H9 (cell line): Measurements from ENCODE around the gene ZNF418. TPM values are rescaled to one million over a fixed set of nuclear protein-coding genes. Genes with fewer than 3 reads are reported as not detected.

ENCODE experiments used
- DNase-seq: peaks from one replicate; pipeline ENCODE4 v3.0.0-alpha.2; 2017
- H2AFZ ChIP-seq: one replicate; pipeline ENCODE4 v1.6.1; 2013; ENCODE audit warnings: mild to moderate bottlenecking, low read length, control low read depth, moderate library complexity
- H2AK5ac ChIP-seq: 2 replicates; pipeline ENCODE4 v1.6.1; 2013; ENCODE audit warnings: low read length, control low read depth, mixed read lengths; ENCODE audit not compliant: insufficient read length
- H2BK120ac ChIP-seq: one replicate; pipeline ENCODE4 v1.6.1; 2013; ENCODE audit warnings: low read depth, mild to moderate bottlenecking, low read length, control low read depth, inconsistent platforms; ENCODE audit not compliant: poor library complexity, severe bottlenecking
- H2BK12ac ChIP-seq: 2 replicates; pipeline ENCODE4 v1.6.1; 2013; ENCODE audit warnings: low read length, control low read depth, mixed read lengths, low read depth; ENCODE audit not compliant: insufficient read length
- H2BK15ac ChIP-seq: 2 replicates; pipeline ENCODE4 v1.6.1; 2013; ENCODE audit warnings: low read depth, low read length, control low read depth
- H2BK20ac ChIP-seq: one replicate; pipeline ENCODE4 v1.6.1; 2013; ENCODE audit warnings: low read depth, mild to moderate bottlenecking, low read length, control low read depth, inconsistent platforms; ENCODE audit not compliant: poor library complexity, severe bottlenecking
- H2BK5ac ChIP-seq: 2 replicates; pipeline ENCODE4 v1.6.1; 2013; ENCODE audit warnings: low read length, control low read depth, mixed read lengths; ENCODE audit not compliant: insufficient read length
- H3K14ac ChIP-seq: 2 replicates; pipeline ENCODE4 v1.6.1; 2013; ENCODE audit warnings: low read length, control low read depth; ENCODE audit not compliant: insufficient read depth
- H3K18ac ChIP-seq: 2 replicates; pipeline ENCODE4 v1.6.1; 2013; ENCODE audit warnings: low read depth, mild to moderate bottlenecking, mixed read lengths, low read length, control low read depth; ENCODE audit not compliant: insufficient read length
- H3K23ac ChIP-seq: 2 replicates; pipeline ENCODE4 v1.6.1; 2013; ENCODE audit warnings: low read length, control low read depth, mixed read lengths, low read depth; ENCODE audit not compliant: insufficient read length
- H3K23me2 ChIP-seq: 2 replicates; pipeline ENCODE4 v1.6.1; 2013; ENCODE audit warnings: low read depth, mild to moderate bottlenecking, mixed read lengths, low read length, control low read depth; ENCODE audit not compliant: insufficient read length, poor library complexity, severe bottlenecking
- H3K27ac ChIP-seq: 2 replicates; pipeline ENCODE4 v1.5.1; 2013; ENCODE audit warnings: low read length, control low read depth, mixed read lengths, low read depth; ENCODE audit not compliant: insufficient read length
- H3K27me3 ChIP-seq: 2 replicates; pipeline ENCODE4 v1.6.1; 2013; ENCODE audit warnings: low read length, control low read depth, inconsistent platforms; ENCODE audit not compliant: insufficient read depth
- H3K4ac ChIP-seq: 2 replicates; pipeline ENCODE4 v1.6.1; 2013; ENCODE audit warnings: low read depth, mild to moderate bottlenecking, control low read depth, inconsistent platforms, low read length, moderate library complexity
- H3K4me1 ChIP-seq: 2 replicates; pipeline ENCODE4 v1.6.1; 2013; ENCODE audit warnings: low read length, control low read depth, inconsistent platforms; ENCODE audit not compliant: insufficient read depth
- H3K4me2 ChIP-seq: 2 replicates; pipeline ENCODE4 v1.6.1; 2013; ENCODE audit warnings: low read length, control low read depth, mixed read lengths; ENCODE audit not compliant: insufficient read length, insufficient read depth
- H3K56ac ChIP-seq: 2 replicates; pipeline ENCODE4 v1.6.1; 2013; ENCODE audit warnings: low read depth, mild to moderate bottlenecking, mixed read lengths, low read length, control low read depth; ENCODE audit not compliant: insufficient read length
- H3K79me1 ChIP-seq: 2 replicates; pipeline ENCODE4 v1.6.1; 2013; ENCODE audit warnings: low read depth, mild to moderate bottlenecking, moderate library complexity, low read length, control low read depth, inconsistent platforms; ENCODE audit not compliant: insufficient read depth, poor library complexity, severe bottlenecking
- H3K79me2 ChIP-seq: 2 replicates; pipeline ENCODE4 v1.6.1; 2013; ENCODE audit warnings: low read length, control low read depth, inconsistent platforms; ENCODE audit not compliant: insufficient read depth
- H3K9ac ChIP-seq: 2 replicates; pipeline ENCODE4 v1.6.1; 2013; ENCODE audit warnings: low read length, control low read depth, mixed read lengths; ENCODE audit not compliant: insufficient read length; ENCODE audit errors: extremely low read depth
- H3K9me3 ChIP-seq: one replicate; pipeline ENCODE4 v1.6.1; 2013; ENCODE audit warnings: low read depth, low read length, inconsistent platforms; ENCODE audit not compliant: control insufficient read depth
- H3T11ph ChIP-seq: one replicate; pipeline ENCODE4 v1.6.1; 2013; ENCODE audit warnings: mild to moderate bottlenecking, low read length, control low read depth, inconsistent platforms
- H4K20me1 ChIP-seq: one replicate; pipeline ENCODE4 v1.6.1; 2013; ENCODE audit not compliant: control insufficient read depth, insufficient read length, insufficient read depth
- H4K5ac ChIP-seq: 2 replicates; pipeline ENCODE4 v1.6.1; 2013; ENCODE audit warnings: low read depth, mild to moderate bottlenecking, mixed read lengths, low read length, control low read depth; ENCODE audit not compliant: insufficient read length
- H4K8ac ChIP-seq: replicated peaks from 2 replicates; pipeline ENCODE4 v1.6.1; 2013; ENCODE audit warnings: low read length, control low read depth, mixed read lengths, low read depth; ENCODE audit not compliant: insufficient read length
- H4K91ac ChIP-seq: 2 replicates; pipeline ENCODE4 v1.6.1; 2013; ENCODE audit warnings: low read depth, mild to moderate bottlenecking, moderate library complexity, mixed read lengths, low read length, control low read depth; ENCODE audit not compliant: insufficient read length
- H3K27ac Mint-ChIP-seq, 3 experiments: 2 replicates in 2 of 3; 3 replicates in 1 of 3; pipeline ENCODE4 v1.8.0; 2020 to 2021; ENCODE audit warnings: mixed read lengths in 3 of 3, mild to moderate bottlenecking in 1 of 3, moderate library complexity in 1 of 3
- H3K27me3 Mint-ChIP-seq: 2 replicates; pipeline ENCODE4 v1.8.0; 2021; ENCODE audit warnings: low read depth, mild to moderate bottlenecking, moderate library complexity, mixed read lengths
- H3K36me3 Mint-ChIP-seq, 3 experiments: 2 replicates in 2 of 3; 3 replicates in 1 of 3; pipeline ENCODE4 v1.8.0; 2020 to 2021; ENCODE audit warnings: low read depth in 3 of 3, mixed read lengths in 3 of 3; ENCODE audit not compliant: insufficient read depth in 1 of 3
- H3K4me1 Mint-ChIP-seq, 2 experiments: 2 replicates each; pipeline ENCODE4 v1.8.0; 2020; ENCODE audit warnings: mixed read lengths in 2 of 2
- H3K4me3 Mint-ChIP-seq, 2 experiments: 2 replicates in 1 of 2; 3 replicates in 1 of 2; pipeline ENCODE4 v1.8.0; 2020 to 2021; ENCODE audit warnings: mild to moderate bottlenecking in 2 of 2, mixed read lengths in 2 of 2, moderate library complexity in 1 of 2
- H3K9me3 Mint-ChIP-seq, 2 experiments: 2 replicates in 1 of 2; 3 replicates in 1 of 2; pipeline ENCODE4 v1.8.0; 2020; ENCODE audit warnings: mild to moderate bottlenecking in 2 of 2, mixed read lengths in 2 of 2, moderate library complexity in 1 of 2
- CTCF ChIP-seq: fragments of 200-600 bp; sonication (generic); conservative IDR thresholded peaks from 3 replicates; pipeline ENCODE4 v1.8.0; 2021; ENCODE audit warnings: antibody characterized with exemption, mild to moderate bottlenecking
- WGBS: extraction: QIAGEN DNeasy Blood & Tissue Kit; methylation state at CpG from one replicate; pipeline ENCODE4 v1.1.7; 2013; ENCODE audit warnings: missing lambda C conversion rate, low lambda C conversion rate, mixed read lengths; ENCODE audit not compliant: insufficient read length; ENCODE audit errors: extremely low coverage; 5-methylcytosine and 5-hydroxymethylcytosine counted together
- long read RNA-seq: library from polyadenylated mRNA; unstranded; transcript quantifications from one replicate; pipeline ENCODE4 v2.0.0, GENCODE V29; 2020
- total RNA-seq: library from RNA; stranded (reverse); gene quantifications from 2 replicates; pipeline ENCODE4 v1.2.1, GENCODE V29; 2021

The ZNF418 gene
- 25.1 and 26.2 TPM in 2 replicates for total RNA-seq
- long read RNA-seq, partial matches to known transcripts, result 11 of 38 reads
- long read RNA-seq, other reads (novel, unspliced or antisense), result 24 of 38 reads

DNA sequence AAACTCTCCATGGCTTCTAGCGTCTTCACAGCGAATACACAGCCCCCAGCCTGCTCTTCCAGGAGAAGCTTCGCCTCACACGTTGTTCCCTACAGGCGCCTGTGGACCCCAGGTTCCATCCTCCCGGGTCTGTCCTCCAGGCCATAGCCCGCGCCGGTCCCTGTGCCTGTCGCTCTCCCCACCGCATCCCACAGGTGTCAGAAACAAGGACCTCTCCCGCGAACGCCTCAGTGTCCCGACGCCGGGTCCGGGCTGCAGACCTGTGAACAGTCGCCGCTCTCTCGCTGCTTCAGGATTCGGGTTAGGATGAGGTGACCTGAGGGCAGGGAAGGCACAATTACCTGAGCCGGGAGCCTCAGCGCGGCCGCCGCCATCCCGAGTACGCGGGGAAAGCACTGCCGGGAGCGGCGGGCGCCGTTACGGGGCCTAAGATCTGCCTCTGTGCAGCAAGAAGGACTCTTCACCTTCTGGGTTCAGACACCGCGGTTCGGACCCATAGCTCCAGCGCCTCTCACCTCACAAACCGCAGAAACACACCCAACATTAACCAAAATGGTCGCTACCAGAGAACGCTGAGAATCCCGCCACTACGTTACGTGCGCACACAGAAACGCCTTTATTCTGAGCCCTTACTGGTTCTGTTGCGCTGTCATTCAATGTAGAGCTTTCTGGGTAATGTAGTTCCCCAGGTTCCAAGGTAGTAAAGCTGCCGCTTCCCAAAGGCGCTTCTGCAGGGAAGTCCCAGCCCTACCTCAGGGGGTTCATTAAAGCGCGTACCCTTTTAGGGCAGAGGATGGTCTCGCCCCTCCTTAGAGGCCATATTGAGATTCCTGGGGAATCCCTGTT, at the start of gene ZNF418:
Gene ZNF418 (minus strand): TSS at position 583 of the 846 bp plus-strand sequence. CDS start 1,580 bp downstream, outside the sequence.
- 0 out of 2 replicates have a peak within 1 kb of the TSS, but pooled peaks have one; percentile 19 for H2BK15ac ChIP-seq
- H3K18ac ChIP-seq, result peak within 1 kb of the TSS; percentile 98
- peak; percentile 89 for DNase-seq
- H2BK120ac ChIP-seq, result no peak within 1 kb of the TSS
- no peak within 1 kb of the TSS for H3T11ph ChIP-seq
- H3K9me3 ChIP-seq, result no peaks in the 10 kb centered on the region
- peak within 1 kb of the TSS; percentile 97 for H3K9ac ChIP-seq
- peaks cover 6% of the 10 kb centered on the region; the same call in 1 of the 2 replicates for H3K79me2 ChIP-seq
- H3K27ac ChIP-seq, result no peak within 1 kb of the TSS
- H2AK5ac ChIP-seq, result no peak within 1 kb of the TSS
- no peak within 1 kb of the TSS for H2BK20ac ChIP-seq
- H4K20me1 ChIP-seq, result no peaks in the 10 kb centered on the region
- peaks cover 11% of the 10 kb centered on the region for H3K79me1 ChIP-seq
- no peak for TF ChIP-seq CTCF
- H2AFZ ChIP-seq, result no peak within 1 kb of the TSS
- peak within 1 kb of the TSS; percentile 31 for H3K4ac ChIP-seq
- H3K36me3 Mint-ChIP-seq, result peaks cover 57 to 75% (median 70%) of the 10 kb centered on the region in 3 experiments
- H3K27me3 Mint-ChIP-seq, result no peaks in the 10 kb centered on the region; the same call in 1 of the 2 replicates
- WGBS, result no CpG with 5 or more reads among the region's 54 CpGs
- H3K27ac Mint-ChIP-seq, result peak within 1 kb of the TSS; percentile 98 to 99 (median 99)
- H3K56ac ChIP-seq, result peak within 1 kb of the TSS; percentile 58
- H3K23me2 ChIP-seq, result peaks cover 6% of the 10 kb centered on the region
- H2BK5ac ChIP-seq, result no peak within 1 kb of the TSS
- no peaks in the 10 kb centered on the region for H3K4me1 ChIP-seq
- H3K23ac ChIP-seq, result no peak within 1 kb of the TSS
- peak within 1 kb of the TSS; percentile 63 for H4K91ac ChIP-seq
- H3K4me2 ChIP-seq, result peak within 1 kb of the TSS; percentile 96
- H3K14ac ChIP-seq, result peak within 1 kb of the TSS; percentile 95
- H3K4me1 Mint-ChIP-seq, result peaks cover 7 to 17% of the 10 kb centered on the region in 2 experiments; a peak in 3 of 4 replicates
- H4K8ac ChIP-seq, result no peak within 1 kb of the TSS
- H2BK12ac ChIP-seq, result no peak within 1 kb of the TSS
- H3K4me3 Mint-ChIP-seq, result peak within 1 kb of the TSS; percentile 99 to 100
- H4K5ac ChIP-seq, result no peak within 1 kb of the TSS
- H3K9me3 Mint-ChIP-seq, result peaks cover 23 to 54% of the 10 kb centered on the region in 2 experiments
- H3K27me3 ChIP-seq, result no peaks in the 10 kb centered on the region
